ENCODE results near the gene PGAM1.
"Not testable (repeated sequence)": the region's sequence is repeated elsewhere in the genome, so short reads cannot be mapped to it uniquely, and the experiment has no call there.

The PGAM1 gene

GRCh38 chr10:97459933-97460332 is 33.9 kb downstream of the PGAM1 start:
- no peak for DNase-seq

DNA sequence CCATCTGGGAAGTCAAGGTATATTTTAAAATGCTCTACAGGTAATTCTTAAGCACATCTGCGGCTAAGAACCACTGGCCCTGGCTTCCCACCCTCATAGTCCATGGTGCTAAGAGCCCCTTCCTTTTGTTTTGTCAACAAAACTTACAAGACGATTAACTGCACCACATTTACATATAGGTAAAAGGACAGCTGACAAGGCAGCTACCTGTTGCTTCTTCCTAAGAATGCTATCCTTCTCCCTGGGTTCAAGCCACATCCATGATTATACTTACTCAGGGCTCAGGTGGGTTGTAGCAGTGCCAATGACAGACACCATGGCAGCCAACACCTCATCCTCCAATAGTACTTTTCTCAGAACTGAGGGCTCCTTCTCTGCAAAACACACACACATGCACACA is 36.3 kb downstream of the PGAM1 start:
- no peak for DNase-seq

- DNase-seq, result peak; percentile 23
Measured at GRCh38 chr10:97463363-97464132, 37.6 kb downstream of the PGAM1 start.

GRCh38 chr10:97464226-97464625 is 38.2 kb downstream of the PGAM1 start:
- DNase-seq, result no peak

DNA sequence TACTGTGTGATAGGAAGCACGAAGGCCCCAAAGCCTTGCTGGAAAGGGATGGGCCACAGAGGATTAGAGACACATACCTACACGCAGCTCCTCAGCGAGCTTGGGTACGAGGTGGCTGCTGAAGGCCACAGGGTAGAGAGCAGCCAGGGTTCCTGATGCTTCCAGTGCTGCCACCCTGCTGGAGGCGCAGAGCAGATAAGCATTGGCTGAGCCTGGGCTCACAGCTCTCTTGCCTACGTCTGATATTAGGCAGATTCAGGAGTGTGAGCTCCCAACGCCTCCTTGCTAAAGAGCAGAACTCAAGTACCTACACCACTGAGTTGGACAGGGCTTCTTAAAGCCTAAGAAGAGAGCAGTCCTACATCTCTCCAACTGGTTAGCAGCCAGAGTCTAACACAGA is 40.0 kb downstream of the PGAM1 start:
- DNase-seq, result no peak

DNA sequence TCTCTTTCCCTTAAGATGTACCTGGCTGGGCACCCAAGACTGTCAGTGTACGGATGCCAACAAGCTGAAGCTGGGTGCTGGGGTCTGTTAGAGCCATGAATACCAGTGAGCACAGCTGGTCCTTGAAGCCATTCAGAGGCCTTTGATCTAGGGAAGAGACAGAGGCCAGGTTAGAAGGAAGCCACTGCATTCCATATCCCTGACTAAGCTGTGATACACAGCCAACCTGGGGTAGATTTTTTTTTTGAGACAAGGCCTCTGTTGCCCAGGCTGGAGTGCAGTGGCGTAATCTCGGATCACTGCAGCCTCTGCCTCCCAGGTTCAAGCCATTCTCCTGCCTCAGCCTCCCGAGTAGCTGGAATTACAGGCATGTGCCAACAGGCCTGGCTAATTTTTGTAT is 40.8 kb downstream of the PGAM1 start:
- DNase-seq, result no peak

DNA sequence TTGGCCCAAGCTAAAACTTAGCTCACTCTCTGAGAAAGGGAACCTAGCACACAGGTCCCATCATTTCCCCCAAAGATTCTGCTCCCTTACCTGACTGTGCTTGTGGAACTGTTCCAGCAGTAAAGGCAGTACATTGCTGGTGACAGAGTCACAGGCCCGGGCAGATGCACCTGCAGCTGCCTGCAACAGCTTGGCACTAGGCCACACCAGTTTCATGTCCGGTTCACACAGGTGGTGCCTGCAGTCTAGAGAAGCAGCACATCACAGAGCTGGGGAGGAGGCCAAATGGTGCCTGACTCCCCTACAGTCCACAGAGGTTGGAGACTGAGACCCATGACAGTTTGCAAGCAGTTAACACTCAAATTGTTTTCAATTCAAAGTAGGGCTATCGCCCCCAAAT is 42.2 kb downstream of the PGAM1 start:
- peak; percentile 55 for DNase-seq

DNA sequence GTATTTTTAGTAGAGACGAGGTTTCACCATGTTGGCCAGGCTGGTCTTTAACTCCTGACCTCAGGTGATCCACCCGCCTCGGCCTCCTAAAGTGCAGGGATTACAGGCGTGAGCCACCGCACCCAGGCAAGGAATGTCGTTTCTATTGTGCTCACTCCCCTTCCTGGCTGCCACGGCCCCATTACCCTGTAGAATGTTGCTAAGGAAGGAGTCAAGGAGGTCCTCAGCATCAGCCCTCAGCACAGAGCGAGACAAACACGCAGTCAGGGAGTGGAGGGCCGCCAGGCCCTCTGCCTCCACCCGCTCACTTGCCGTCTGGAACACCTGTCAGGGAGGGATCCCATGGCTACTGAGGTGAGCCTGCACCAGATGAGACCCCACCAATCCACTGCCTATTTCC is 42.8 kb downstream of the PGAM1 start:
- not testable (repeated sequence) for DNase-seq

GRCh38 chr10:97474918-97475317 is 48.9 kb downstream of the PGAM1 start:
- DNase-seq, result no peak

- DNase-seq, result no peak
Measured at GRCh38 chr10:97475936-97476594, 50.1 kb downstream of the PGAM1 start.

- not testable (repeated sequence) for DNase-seq
Measured at GRCh38 chr10:97479410-97479809, 53.4 kb downstream of the PGAM1 start.

DNA sequence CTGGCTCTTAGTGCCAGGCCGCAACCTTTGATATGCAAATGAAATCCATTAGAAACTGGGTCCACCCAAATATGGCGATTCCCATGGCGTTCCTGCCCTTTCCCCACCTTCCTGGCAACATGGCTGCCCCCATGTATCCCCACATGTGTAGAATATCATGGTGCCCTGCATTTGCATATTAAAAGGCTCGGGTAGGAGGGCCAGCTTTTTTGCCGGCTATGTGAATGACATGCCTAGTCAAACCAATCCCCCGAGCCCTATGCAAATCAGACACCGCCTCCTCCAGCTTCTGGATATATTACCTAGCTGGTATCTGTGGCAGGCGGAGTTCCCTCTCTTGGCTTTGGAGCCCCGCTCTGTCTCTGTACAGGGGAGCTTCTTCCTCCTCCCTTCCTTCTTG is 53.9 kb downstream of the PGAM1 start:
- no peak for DNase-seq

DNA sequence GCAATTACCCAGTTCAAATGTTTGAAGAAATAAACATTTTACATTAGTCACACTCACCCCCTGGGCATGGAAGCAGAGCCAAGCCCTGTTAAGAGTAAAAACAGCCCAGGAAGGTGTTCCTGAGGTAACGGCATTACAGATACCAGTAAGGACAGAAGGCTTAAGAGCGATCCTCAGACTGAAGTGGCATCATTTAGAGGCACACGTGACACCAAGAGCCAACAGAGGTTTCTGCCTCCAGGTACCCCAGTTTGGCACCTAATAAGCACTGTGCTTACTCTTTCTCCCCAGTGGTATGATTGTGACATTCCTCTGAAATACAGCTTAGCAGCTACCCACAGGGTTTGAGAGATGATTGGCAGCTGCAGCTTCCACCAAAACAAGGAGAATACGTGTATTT is 55.1 kb downstream of the PGAM1 start:
- no peak for DNase-seq

DNA sequence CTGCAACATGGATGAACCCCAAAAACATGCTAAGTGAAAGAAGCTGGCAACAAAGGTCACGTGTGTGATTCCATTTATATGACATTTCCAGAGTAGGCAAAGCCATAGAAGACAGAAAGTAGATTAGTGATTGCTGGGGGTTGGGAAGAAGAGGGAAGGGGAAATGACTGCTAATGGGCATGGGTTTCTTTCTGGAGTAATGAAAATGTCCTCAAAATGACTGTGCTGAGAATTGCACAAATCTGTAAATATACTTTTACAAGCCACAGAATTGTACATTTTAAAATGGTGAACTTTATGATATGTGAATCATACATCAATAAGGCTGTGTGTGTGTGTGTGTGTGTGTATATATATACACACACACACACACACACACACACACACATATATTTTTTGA is 56.4 kb downstream of the PGAM1 start:
- no peak for DNase-seq
